SHP77 treated with DMSO at 0.1 percent for 48 hours (cell line): ENCODE measurements around the gene LSR.

Experiments used
- DNase-seq: peaks from one replicate; lab custom pipeline; 2025; lab: John Stamatoyannopoulos, UW

The LSR gene

GRCh38 chr19:35248310-35249145, at the start of gene LSR:
LSR (plus strand) TSS chr19:35249002; CDS start chr19:35249023, 21 bp downstream.
- DNase-seq: no peak

- DNase-seq: no peak
These were observed 49.3 kb upstream of the LSR start for GRCh38 chr19:35199481-35199880.

GRCh38 chr19:35202722-35203688, 45.8 kb upstream of the LSR start:
- DNase-seq: no peak

GRCh38 chr19:35204799-35205732, 43.7 kb upstream of the LSR start:
- DNase-seq: no peak

GRCh38 chr19:35205733-35206323, 43.0 kb upstream of the LSR start:
- DNase-seq: no peak

GRCh38 chr19:35206379-35206778, 42.4 kb upstream of the LSR start:
- no peak for DNase-seq

- DNase-seq: no peak
These were observed 41.9 kb upstream of the LSR start for GRCh38 chr19:35206855-35207254.

GRCh38 chr19:35207391-35207871, 41.4 kb upstream of the LSR start:
- no peak for DNase-seq

GRCh38 chr19:35208121-35208520, 40.7 kb upstream of the LSR start:
- DNase-seq: no peak

- DNase-seq: no peak
These were observed 39.2 kb upstream of the LSR start for GRCh38 chr19:35209646-35210045.

- no peak for DNase-seq
These were observed 37.1 kb upstream of the LSR start for GRCh38 chr19:35211545-35212230.

GRCh38 chr19:35212241-35212640, 36.6 kb upstream of the LSR start:
- no peak for DNase-seq

GRCh38 chr19:35213663-35214632, 34.9 kb upstream of the LSR start:
- DNase-seq: peak; percentile 82

GRCh38 chr19:35214766-35215422, 33.9 kb upstream of the LSR start:
- DNase-seq: no peak

GRCh38 chr19:35216016-35216832, 32.6 kb upstream of the LSR start:
- DNase-seq: no peak

- no peak for DNase-seq
These were observed 31.8 kb upstream of the LSR start for GRCh38 chr19:35216833-35217648.

- no peak for DNase-seq
These were observed 31.2 kb upstream of the LSR start for GRCh38 chr19:35217649-35217990.
